ENCODE measurements around the gene HSPB6. TPM values are rescaled to one million over a fixed set of nuclear protein-coding genes. Genes with fewer than 3 reads are reported as not detected.
"Not testable (repeated sequence)": the region's sequence is repeated elsewhere in the genome, so short reads cannot be mapped to it uniquely, and the experiment has no call there.

Gene HSPB6
- total and polyA plus RNA-seq, 7 donors, result 303 to 1,308 (median 664) TPM

- Histone ChIP-seq H3K27ac (no peak overlapping the region), H3K4me3 (no peak overlapping the region), H3K9me3 (no peaks in the 10 kb centered on the region), H3K27me3 (ENCODE audit: insufficient read depth in 3 of 3, low read length in 2 of 3) (no peaks in the 10 kb centered on the region), H3K4me1 (no peaks in the 10 kb centered on the region), H3K36me3 (ENCODE audit: insufficient read depth in 1 of 2, low read depth in 1 of 2) (peaks cover 19 to 99% of the 10 kb centered on the region in 2 donors)
- 90 to 94% (median 93%) methylated on average over 19 of the region's 19 CpGs for WGBS, 3 donors
- TF ChIP-seq CTCF (IDR thresholded peaks at IDR 0.05), result no peak
- intact Hi-C loops (cut with DNase I), result no loop called here
- ATAC-seq (no peak), DNase-seq (no peak)
Observed at GRCh38 chr19:35727956-35728706, 28.7 kb downstream of the HSPB6 start.

GRCh38 chr19:35727053-35727955, 29.5 kb downstream of the HSPB6 start:
- no peak for TF ChIP-seq CTCF (IDR thresholded peaks at IDR 0.05)
- H3K27me3 ChIP-seq (ENCODE audit: insufficient read depth in 3 of 3, low read length in 2 of 3), result no peaks in the 10 kb centered on the region
- no peak overlapping the region for H3K4me3 ChIP-seq
- ATAC-seq (no peak), DNase-seq (no peak)
- intact Hi-C loops (cut with DNase I), result no loop called here
- no peaks in the 10 kb centered on the region for H3K4me1 ChIP-seq
- 91 to 93% (median 92%) methylated on average over 25 of the region's 25 CpGs for WGBS, 3 donors
- H3K36me3 ChIP-seq (ENCODE audit: insufficient read depth in 1 of 2, low read depth in 1 of 2), result peaks cover 19 to 100% of the 10 kb centered on the region in 2 donors
- no peaks in the 10 kb centered on the region for H3K9me3 ChIP-seq
- H3K27ac ChIP-seq, result no peak overlapping the region

DNA sequence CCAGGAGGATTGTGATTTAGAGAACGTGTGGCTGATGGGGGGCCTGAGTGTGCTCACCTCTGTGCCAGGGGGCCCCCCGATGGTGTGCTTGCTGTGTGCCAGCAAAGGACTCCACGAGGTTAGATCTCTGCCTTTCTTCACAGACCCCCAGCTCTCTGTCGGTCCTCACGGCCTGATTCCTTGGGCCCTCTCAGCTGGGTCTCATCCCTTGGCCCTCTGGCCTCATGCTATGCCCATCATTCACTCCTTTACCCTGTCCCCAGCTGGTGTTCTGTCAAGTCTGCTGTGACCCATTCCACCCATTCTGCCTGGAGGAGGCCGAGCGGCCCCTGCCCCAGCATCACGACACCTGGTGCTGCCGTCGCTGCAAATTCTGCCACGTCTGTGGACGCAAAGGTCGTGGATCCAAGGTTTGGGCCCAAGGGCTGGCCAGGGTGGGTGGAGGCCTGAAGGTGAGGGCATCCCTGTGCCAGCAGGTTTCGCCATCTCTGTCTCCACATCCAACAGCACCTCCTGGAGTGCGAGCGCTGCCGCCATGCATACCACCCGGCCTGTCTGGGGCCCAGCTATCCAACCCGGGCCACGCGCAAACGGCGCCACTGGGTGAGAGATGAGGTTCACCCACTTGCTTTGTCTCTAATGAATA, 31.5 kb downstream of the HSPB6 start:
- Histone ChIP-seq H3K4me1 (no peaks in the 10 kb centered on the region), H3K9me3 (no peaks in the 10 kb centered on the region), H3K36me3 (ENCODE audit: insufficient read depth in 1 of 2, low read depth in 1 of 2) (peaks cover 19 to 98% of the 10 kb centered on the region in 2 donors), H3K27ac (no peak overlapping the region), H3K27me3 (ENCODE audit: insufficient read depth in 3 of 3, low read length in 2 of 3) (no peaks in the 10 kb centered on the region), H3K4me3 (no peak overlapping the region)
- DNase-seq (no peak), ATAC-seq (no peak)
- no peak for TF ChIP-seq CTCF (IDR thresholded peaks at IDR 0.05)
- WGBS, 3 donors, result 92 to 95% (median 93%) methylated on average over 23 of the region's 23 CpGs
- intact Hi-C loops (cut with DNase I), result loop anchor here in 1 of 2 donors (2.0 kb wide), 1 partner anchor 13 kb away; no protein-coding TSS in a partner anchor

DNA sequence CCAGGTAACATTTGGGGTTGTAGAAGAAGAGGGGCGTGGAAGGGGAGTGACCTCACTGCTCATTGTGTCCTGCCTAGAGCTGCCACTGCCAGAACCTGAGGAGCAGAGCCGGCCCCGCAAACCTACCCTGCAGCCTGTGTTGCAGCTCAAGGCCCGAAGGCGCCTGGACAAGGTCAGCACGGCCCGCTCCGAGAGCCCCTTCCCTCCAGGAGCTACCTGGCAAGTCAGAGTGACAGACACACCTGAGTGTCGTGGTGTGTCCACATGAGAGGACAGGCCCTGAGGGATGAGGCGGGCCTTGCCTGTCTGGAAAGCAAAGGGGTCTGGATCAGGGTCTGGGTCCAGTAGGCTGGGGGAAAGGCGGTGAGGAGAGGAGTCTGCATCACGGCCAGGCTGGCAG, 32.3 kb downstream of the HSPB6 start:
- peaks cover 17 to 97% of the 10 kb centered on the region in 2 donors for H3K36me3 ChIP-seq (ENCODE audit: insufficient read depth in 1 of 2, low read depth in 1 of 2)
- no peak for DNase-seq
- whole genome bisulfite sequencing, 3 donors, result 94 to 96% (median 95%) methylated on average over 12 of the region's 12 CpGs
- H3K4me1 ChIP-seq, result peaks cover 5% of the 10 kb centered on the region
- no peak overlapping the region for H3K27ac ChIP-seq
- TF ChIP-seq CTCF (IDR thresholded peaks at IDR 0.05), result no peak
- intact Hi-C loops (cut with DNase I), result loop anchor here in 1 of 2 donors (2.0 kb wide), 1 partner anchor 14 kb away; no protein-coding TSS in a partner anchor
- H3K9me3 ChIP-seq, result no peaks in the 10 kb centered on the region
- no peak overlapping the region for H3K4me3 ChIP-seq
- ATAC-seq, result no peak
- H3K27me3 ChIP-seq (ENCODE audit: insufficient read depth in 3 of 3, low read length in 2 of 3), result no peaks in the 10 kb centered on the region

DNA sequence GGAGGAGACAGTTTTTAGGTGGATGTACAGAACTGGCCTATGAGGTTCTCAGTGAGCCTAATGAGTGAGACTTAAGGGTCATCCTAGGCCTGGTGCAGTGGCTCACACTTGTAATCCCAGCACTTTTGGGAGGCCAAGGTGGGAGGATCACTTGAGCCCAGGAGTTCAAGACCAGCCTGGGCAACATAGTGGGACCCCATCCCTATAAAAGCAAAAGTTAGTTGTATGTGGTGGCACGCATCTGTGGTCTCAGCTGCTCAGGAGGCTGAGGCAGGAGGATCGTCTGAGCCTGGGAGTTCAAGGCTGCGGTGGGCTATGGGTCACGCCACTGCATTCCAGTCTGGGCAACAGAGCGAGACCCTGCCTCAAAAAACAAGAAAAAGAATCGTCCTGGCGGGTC, 32.7 kb downstream of the HSPB6 start:
- peaks cover 16 to 93% of the 10 kb centered on the region in 2 donors for H3K36me3 ChIP-seq (ENCODE audit: insufficient read depth in 1 of 2, low read depth in 1 of 2)
- not testable (repeated sequence) for H3K27ac ChIP-seq; ATAC-seq; H3K4me1 ChIP-seq; H3K4me3 ChIP-seq; DNase-seq; H3K9me3 ChIP-seq; H3K27me3 ChIP-seq (ENCODE audit: insufficient read depth in 3 of 3, low read length in 2 of 3)
- intact Hi-C loops (cut with DNase I), result loop anchor here in 1 of 2 donors (2.0 kb wide), 1 partner anchor 15 kb away; no protein-coding TSS in a partner anchor
- 93 to 98% (median 96%) methylated on average over 7 of the region's 7 CpGs for WGBS, 3 donors

Data from psoas muscle (tissue), 8 donors.